Urothelium cell line (cell line): Measurements from ENCODE around the gene MMP24.
"Not testable (repeated sequence)": the region's sequence is repeated elsewhere in the genome, so short reads cannot be mapped to it uniquely, and the experiment has no call there.

Experiments
- DNase-seq: peaks from one replicate; pipeline ENCODE4 v3.0.0; 2011; ENCODE audit warnings: low spot score, mixed read lengths
- FAIRE-seq: peaks from 2 replicates; lab custom pipeline; 2011; peaks lifted over from hg19 to GRCh38; lab: Jason Lieb, UNC

The MMP24 gene

DNA sequence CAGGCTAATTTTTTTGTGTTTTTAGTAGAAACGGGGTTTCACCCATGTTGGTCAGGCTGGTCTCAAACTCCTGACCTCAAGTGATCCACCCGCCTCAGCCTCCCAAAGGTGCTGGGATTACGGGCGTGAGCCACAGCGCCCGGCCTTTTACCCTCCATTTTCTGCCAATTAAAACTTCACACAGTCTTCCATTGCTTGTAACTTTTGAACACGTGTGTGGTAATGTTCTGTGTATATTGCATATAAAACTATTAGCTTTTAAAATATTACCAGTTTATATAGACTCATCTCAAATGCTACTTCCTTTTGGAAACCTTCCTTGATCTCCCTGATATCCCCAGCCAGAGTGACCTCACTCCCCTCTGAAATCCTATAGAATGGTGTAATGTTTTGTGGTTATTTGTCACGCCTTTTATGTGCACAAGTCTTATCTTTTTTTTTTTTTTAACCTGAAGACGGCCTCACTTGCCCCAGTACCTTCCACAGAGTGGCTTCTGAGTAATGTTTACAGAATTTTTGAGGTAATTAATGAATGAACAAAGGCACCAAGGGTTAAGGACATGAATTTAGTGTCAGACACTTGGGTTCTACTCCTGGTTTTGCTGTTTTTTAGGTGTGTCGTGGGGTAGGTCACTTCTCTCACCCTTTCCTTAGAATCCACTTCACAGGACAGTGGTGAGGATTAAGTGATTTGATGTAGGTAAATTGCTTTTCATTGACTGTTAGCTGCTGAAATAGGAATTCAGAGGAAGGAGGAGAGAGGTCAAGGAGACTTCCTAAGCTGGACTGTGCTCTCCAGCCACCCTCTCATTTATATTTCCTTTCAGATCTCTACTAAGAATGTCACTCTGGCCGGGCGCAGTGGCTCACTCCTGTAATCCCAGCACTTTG, 11.2 kb upstream of the MMP24 start:
- FAIRE-seq (no peak), DNase-seq (peak; percentile 86)

DNA sequence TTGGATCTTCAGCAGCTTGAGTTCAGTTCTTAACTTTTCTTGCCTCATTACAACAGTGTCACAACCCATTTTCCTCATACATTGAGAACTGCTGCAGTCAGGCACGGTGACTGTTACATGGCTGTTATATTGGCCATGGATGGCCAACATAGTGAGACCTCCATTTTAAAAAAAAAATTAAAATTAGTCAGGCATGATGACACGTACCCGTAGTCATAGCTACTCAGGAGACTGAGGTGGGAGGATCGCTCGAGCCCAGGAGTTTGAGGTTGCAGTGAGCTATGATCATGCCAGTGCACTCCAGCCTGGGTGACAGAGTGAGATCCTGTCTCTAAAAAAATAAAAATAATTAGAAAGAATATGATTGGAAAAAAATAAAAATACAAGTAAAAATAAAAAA, 9.9 kb upstream of the MMP24 start:
- DNase-seq (no peak), FAIRE-seq (peak; percentile 37)

DNA sequence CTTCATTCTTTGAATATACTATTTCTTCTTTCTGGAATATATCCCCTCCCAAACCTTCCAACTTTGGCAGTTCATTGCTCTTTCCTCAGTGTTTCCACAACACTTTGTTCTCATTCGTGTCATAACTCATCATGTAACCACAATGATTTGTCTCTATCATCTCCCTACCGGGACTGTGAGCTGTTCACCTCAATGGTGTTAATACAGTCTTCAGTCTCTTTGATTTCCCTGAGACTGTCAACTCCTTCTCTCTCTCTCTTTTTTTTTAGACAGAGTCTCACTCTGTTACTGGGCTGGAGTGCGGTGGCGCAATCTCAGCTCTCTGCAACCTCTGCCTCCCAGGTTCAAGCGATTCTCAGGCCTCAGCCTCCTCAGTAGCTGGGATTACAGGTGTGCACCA, 2.5 kb upstream of the MMP24 start:
- no peak for FAIRE-seq
- DNase-seq: no peak

DNA sequence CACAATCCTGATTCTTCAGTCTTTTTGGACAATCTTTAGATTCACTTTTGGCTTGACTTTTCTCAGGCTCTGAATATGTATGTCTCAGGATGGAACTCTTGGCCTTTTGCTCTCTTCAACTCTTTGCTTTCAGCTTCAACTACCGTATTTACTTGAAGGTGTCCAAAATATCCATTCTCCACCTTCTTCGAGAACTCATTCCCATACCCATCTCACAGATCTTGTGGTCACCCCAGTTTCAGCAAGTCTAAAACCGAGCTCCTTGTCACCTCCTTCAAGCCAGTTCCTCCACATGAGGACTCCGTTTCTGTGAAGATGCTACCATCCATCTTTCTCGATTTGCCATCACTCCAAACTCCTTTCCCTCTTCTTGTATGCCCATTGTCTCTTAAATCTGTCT, 2.0 kb upstream of the MMP24 start:
- FAIRE-seq (no peak), DNase-seq (no peak)

DNA sequence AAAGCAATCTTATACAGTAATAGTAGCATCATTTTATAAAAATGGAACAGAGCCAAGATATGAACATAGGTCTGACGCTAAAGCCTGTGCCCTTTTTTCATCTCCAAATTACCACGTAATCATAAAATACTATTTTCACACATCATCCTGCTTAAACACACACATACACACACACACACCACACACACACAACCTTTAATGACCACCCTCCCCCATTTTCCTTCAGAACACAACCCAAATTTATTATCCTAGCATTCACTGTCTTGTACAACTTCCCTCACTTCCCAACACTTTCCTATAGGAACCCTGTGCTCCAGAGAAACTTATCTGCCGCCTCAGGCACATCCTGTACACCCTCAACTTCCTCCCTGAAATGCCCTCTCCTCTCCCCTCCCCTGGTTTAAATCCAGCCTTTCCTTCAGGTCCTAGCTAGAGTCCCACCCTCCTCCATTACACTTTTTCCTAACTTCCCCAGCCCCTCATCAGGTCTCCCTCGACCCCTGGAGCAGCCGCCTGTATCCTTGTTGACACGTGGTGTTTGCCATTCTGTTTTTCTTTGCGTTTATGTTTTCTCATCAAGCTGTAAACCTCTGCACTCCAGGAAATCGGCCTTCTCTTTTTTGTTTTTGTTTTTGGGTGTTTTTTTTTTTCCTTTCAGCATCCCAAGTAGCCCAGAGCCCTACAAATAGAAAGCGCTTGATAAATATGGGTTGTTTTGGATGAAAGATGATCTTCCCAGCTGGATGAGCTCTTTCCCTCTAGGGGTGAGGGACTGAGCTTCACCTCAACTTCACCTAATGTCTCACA, 968 bp upstream of the MMP24 start:
- no peak for DNase-seq
- no peak for FAIRE-seq

DNA sequence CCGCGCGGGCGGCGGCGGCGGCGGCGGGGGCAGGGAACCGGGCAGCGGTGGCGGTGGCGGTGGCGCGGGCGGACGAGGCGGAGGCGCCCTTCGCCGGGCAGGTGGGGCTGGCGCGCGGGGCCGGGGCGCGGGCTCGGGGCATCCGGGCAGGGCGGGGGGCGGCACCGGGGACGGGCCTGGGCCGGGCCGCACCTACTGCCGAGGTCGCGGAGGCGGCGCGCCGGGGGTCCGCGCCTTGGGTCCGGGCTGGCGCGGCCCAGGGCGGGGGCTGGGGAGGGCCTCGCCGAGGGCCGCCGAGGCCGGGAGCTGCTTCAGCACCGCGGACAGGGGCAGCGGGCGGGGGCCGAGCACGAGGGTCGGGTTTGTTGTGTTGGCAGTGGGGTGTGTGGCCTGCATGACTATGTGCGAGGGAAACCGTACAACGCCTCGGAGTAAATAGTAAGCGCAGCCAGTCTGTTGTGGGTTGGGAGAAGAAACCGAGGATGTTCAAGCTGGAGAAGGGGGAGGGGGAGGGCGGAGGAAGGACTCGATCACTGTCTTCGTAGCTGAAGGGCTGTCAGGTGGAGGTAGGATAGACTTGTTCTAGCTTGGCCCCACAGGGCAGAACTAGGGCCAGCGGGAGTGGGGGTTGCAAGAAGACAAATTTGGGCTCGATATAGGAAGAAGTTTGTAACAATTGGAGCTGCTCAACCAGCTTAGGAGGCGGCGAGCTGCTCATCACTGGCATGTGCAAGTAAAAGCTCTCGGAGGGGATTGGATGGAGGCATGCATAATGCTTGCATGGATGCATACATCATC, 593 bp downstream of the MMP24 start:
- no peak for FAIRE-seq
- peak; percentile 84 for DNase-seq

DNA sequence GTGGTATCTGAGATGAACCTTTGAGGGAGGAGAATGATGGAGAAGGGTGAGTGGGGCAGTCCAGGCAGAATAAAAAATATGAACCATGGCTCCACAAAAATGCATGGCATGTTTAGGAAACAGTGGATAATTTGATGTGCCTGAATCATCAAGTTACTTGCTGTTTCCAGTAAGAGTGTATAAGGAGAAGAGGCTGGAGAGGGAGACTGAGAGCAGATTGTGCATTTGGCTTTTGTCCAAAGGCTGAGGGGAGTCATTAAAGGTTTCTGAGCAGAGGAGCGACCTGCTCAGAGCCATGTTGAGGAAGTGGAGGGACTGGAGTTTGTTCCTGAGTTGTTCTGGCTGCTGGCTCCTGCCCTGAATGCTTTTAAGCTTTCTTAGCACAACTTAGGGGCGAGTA, 6.1 kb downstream of the MMP24 start:
- FAIRE-seq: no peak
- DNase-seq: peak; percentile 39

DNA sequence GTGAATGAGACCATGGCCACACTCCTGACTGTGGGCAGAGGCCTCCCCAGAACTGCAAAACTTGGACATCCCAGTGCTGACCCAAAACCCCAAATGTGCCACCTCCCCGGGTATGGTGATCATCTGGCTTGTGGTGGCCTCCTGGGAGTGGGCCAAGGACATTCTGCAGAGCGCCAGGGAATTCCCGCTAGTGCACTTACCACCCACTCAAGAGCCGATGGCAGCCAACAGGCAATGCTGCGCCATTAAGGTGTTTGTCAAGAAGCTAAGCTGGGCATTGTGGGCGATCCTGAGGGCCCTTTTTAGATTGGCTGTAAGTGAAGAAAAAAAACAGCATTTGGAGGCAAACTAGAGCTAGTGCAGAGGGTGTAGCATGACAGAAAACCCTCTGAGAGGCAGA, 9.4 kb downstream of the MMP24 start:
- no peak for DNase-seq
- no peak for FAIRE-seq

DNA sequence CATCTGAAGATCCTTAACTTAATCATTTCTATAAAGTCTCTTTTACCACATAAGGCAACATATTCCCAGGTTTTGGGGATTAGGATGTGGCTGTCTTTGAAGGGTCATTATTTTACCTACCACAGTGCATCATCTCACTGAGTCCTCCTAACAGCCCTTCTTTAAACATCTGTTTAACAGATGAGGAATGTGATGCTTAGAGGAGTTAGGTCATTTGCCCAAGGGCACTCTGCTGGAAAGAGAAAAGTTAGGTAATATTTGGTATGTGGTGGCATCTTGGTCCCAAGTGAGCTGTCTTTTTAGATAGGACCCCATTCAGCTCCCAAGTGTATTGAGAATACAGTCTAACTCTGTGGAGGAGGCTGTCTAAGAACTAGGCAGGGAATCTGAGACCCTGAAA, 11.0 kb downstream of the MMP24 start:
- no peak for FAIRE-seq
- no peak for DNase-seq

DNA sequence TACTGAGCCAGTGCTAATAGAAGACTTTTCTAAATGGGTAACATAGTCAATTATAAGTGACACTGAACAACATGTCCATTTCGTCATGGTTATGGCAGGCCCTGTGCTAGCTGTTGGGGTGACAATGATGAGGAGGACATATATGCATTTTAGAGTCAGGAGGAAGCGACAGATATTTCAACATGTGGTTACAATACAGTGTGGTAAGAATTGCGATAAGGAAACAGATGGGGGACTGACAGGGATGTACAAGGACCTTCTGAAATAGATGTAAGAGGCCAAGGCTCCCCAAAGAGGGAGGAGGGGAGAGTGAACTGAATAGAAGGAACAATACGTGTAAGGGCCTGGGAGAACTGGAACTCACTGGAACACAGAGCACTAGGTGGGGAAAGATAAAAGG, 11.7 kb downstream of the MMP24 start:
- DNase-seq (no peak), FAIRE-seq (no peak)

DNA sequence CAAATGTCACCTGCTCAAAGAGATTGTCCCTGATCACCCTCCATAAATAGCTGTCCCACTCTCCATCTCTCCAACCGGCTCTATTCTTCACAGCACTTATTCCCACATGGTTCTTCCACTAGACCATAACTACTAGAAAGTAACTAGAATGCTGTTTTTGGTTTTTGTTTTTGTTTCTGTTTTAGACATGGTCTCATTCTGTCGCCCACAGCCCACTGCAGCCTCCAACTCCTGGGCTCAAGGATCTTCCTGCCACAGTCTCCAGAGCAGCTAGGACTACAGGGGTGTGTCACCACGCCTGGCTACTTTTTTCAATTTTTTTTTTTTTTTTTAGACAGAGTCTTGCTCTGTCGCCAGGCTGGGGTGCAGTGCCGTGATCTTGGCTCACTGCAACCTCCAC, 12.2 kb downstream of the MMP24 start:
- no peak for FAIRE-seq

DNA sequence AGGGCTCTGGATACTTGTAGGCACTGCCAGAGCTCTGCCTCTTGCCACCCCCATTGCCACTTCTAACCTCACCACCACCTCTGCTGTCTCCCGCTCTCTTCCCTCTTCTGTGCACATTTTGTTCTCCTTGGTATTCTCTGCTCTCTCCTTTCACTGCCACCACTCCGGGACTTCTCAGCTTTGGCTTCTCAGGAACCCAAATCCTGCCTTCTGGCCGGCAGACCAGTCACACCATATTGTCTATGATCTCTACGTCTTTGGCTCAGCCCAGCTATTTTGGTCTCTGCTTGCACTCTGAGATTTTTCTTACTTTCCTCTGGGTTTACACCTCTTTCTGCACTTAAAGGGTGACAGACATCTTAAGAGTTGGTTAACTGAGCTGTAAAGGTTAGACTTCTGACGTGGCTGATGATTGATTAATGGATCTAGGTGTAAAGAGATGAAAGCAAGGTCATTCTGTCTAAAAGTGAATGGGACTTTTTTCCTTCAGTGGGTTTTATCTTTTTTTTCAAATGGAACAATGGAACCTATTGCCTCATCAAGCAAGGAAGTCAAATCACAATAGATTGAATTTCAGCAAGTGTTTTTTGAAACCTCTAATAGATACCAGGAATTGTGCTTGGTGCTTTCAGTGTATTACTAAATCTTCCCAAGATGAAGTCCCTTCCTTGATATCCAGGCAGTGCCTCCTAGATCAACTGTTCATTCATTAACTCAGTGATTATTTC, 13.8 kb downstream of the MMP24 start:
- no peak for FAIRE-seq

More for the DNA sequence above, 12.2 kb downstream of the MMP24 start:
- no peak for DNase-seq

DNA sequence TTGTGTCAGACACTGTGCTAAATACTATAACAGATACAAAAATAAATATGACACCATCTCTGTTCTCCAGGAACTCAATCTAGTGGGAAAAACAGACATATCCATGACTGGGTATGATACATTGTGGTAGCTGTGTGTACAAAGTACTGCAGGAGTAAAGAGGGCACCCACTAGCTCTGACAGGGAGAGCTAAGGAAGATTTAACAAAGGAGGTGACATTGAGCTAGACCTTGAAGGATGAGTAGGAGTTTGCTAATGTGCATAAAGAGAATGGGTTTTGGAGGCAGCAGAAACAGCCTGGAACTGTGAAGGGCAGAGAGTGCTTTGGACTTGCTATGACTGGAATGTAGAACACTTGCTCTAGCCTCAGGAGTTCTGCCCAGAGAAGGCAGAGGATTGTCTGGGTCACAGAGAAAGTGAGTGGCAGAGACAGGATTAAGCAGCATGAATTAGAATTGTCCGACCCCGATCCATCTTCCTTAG, 14.4 kb downstream of the MMP24 start:
- DNase-seq (no peak), FAIRE-seq (no peak)

More for the DNA sequence above, 13.8 kb downstream of the MMP24 start:
- DNase-seq: no peak

DNA sequence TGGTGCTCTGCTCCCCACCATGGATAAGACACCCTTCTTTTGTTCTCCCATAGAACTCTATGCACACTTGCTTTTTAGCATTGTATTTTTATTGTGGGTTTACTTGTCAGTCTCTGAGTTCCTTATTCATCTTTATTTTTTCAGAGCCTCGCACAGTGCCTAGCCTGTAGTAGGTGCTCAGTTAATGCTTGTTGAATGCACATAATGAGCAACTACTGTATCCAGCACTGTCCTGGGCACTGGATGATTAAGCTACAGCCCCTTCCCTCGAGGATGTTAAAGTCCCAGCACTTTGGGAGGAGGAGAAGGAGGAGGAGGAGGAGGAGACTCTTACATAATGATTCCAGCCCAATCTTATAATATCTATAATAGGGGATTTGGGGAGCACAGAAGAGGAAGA, 16.8 kb downstream of the MMP24 start:
- DNase-seq: no peak
- FAIRE-seq: no peak

DNA sequence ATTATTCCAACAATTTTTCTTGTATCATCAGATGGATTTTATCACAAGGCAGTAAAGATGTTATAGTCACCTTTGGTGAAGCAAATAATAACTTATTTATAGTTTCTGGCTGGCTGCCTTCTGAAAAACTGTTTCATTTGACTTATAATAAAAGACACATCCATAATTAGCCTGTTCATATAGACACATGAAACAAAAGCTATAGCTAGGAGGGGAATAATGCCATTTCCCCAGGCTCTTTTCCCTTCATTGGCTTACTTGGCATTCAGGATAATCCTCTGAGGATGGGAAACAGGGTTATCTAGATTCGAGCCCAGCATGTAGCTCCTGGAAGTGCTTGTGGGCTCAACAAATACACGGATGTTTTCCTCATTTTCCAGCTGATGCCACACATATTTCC, 17.5 kb downstream of the MMP24 start:
- DNase-seq (no peak), FAIRE-seq (no peak)

DNA sequence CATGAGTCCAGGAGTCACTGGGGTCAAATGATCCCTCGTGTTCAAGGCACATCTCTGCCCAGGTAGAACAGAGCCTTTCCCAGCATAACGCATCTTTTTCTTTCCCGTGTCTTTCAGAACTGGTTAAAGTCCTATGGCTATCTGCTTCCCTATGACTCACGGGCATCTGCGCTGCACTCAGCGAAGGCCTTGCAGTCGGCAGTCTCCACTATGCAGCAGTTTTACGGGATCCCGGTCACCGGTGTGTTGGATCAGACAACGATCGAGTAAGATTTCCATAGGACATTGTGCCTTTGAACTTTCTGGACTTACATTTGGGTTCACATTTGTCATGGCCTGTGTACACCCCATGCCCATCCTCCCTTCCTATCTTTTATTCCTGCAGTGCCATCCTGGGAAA, 20.2 kb downstream of the MMP24 start:
- FAIRE-seq (no peak), DNase-seq (no peak)

DNA sequence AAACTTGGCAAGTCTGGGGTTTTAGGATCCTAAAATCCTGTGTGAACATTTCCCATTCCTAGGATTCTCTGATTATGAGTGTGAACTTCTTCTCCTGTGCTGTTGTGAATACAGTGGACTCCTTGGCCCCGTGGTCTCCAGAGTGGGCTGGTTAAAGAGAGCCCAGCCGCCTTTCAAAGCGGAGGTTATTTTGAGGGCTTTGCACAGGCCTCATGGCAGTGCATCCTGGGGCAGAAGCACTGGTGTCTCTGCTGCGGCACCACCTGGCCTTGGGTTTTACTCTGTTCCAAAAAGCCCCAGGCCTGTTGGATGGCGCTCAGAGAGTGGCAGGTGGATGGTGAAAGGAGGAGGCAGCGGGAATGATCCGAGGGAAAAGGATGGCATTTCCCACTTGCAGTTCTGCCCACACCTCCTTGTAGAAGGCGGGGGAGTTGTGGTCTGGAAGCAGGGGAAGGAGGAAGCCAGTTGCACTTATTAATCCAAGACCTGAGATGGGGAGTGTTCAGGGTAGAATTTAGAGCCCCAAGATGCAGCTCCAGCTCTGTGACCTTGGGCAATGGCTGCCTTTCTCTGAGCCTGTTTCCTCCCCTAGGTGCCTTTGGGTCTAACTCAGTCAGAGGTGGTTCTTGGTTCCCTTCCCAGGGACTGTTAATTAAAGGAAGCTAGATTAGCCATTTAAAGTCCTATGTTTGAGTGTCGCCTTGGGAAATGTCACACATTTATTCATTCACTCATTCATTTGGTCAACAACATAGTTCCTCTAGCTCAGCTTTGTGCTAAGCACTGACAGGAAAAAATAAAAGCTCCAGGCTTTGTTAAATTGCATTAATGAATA, 22.4 kb downstream of the MMP24 start:
- DNase-seq (no peak), FAIRE-seq (no peak)

DNA sequence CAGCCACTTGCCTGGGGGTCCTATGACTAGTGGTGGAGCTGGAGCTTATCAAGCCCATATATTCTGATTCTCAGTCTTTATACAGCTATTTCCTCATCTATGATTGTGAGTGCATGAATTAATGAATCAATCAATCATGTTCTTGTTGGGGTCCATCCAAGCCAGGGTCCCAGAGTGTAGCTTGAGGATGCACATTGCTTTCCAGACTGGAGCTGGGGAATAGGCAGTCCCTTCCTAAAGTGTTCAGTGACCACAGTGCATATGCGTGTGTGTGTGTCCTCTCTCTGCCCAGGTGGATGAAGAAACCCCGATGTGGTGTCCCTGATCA, 25.1 kb downstream of the MMP24 start:
- no peak for FAIRE-seq
- DNase-seq: no peak

DNA sequence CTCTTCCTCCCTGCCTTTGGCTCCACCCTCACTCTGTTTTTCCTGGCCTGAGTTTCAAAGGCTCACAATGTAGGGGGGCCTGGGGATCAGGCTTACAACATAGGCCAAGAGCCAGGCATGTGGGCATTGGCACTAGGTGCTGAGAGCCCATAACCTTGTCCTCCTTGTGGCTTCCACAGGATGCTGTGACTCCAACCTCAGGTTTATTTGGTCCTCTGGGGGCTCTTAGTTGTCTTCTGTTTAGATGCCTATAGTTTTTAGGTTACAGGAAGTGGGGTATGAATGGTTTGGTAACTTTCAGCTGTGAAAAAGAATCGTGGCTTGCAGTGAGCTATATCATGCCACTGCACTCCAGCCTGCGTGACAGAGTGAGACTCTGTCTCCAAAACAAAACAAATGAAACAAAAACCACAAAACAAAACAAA, 25.6 kb downstream of the MMP24 start:
- FAIRE-seq: no peak
- no peak for DNase-seq

DNA sequence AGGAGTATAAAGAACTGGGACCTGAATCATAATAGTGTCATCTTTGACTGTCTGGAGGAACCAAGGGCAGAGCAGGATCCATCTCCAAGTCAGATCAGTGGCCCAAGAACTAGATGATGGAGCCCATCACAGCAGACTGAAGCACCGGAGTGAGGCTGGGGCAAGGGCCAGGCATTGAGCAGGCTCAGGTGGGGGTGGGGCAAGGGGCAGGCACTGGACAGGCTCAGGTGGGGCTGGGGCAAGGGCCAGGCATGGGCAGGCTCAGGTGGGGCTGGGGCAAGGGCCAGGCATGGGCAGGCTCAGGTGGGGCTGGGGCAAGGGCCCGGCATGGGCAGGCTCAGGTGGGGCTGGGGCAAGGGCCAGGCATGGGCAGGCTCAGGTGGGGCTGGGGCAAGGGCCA, 26.1 kb downstream of the MMP24 start:
- not testable (repeated sequence) for FAIRE-seq

More for the DNA sequence above, 26.1 kb downstream of the MMP24 start:
- DNase-seq: not testable (repeated sequence)
